ENCODE results near the gene VAMP8.
"Not testable (repeated sequence)": the region's sequence is repeated elsewhere in the genome, so short reads cannot be mapped to it uniquely, and the experiment has no call there.

DNA sequence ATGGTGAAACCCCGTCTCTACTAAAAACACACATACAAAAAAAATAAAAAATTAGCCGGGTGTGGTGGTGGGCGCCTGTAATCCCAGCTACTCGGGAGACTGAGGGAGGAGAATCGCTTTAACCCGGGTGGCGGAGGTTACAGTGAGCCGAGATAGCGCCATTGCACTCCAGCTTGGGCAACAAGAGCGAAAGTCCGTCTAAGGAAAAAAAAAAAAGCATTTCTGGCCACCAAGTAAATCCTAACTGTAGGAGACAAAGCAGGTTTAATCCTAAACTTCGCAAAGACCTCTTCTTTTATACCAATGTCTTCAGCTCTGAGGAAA lies 17.0 kb upstream of the VAMP8 start:
- not testable (repeated sequence) for TF ChIP-seq POLR2A (IDR thresholded peaks at IDR 0.05)
- TF ChIP-seq, protein P1, sequence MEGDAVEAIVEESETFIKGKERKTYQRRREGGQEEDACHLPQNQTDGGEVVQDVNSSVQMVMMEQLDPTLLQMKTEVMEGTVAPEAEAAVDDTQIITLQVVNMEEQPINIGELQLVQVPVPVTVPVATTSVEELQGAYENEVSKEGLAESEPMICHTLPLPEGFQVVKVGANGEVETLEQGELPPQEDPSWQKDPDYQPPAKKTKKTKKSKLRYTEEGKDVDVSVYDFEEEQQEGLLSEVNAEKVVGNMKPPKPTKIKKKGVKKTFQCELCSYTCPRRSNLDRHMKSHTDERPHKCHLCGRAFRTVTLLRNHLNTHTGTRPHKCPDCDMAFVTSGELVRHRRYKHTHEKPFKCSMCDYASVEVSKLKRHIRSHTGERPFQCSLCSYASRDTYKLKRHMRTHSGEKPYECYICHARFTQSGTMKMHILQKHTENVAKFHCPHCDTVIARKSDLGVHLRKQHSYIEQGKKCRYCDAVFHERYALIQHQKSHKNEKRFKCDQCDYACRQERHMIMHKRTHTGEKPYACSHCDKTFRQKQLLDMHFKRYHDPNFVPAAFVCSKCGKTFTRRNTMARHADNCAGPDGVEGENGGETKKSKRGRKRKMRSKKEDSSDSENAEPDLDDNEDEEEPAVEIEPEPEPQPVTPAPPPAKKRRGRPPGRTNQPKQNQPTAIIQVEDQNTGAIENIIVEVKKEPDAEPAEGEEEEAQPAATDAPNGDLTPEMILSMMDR (IDR thresholded peaks at IDR 0.05) = not testable (repeated sequence)
